PC-9 (cell line): ENCODE data around the gene CDX1. TPM values are rescaled to one million over a fixed set of nuclear protein-coding genes. Genes with fewer than 3 reads are reported as not detected.
A peak's percentile ranks its signal among the peaks of the same experiment; 100 is the strongest.

ENCODE experiments used
- BruUV-seq: library from RNA; stranded (reverse); fragments of 400-500 nt; replicated peaks from 2 replicates; lab custom pipeline; 2021; lab: Mats Ljungman, UMichigan
- CTCF ChIA-PET: fragments of 300-600 bp; sonication (Branson Sonifier 250); formaldehyde crosslinking; loops from one replicate; lab custom pipeline; 2022; ENCODE audit warnings: antibody characterized with exemption; lab: Charles Lee
- POLR2A ChIA-PET: fragments of 300-600 bp; sonication (Branson Sonifier 250); formaldehyde crosslinking; loops from one replicate; lab custom pipeline; 2022; ENCODE audit warnings: antibody characterized with exemption; ENCODE audit not compliant: unreplicated experiment; lab: Charles Lee
- DNase-seq, 2 experiments: peaks; one replicate each; pipeline versions ENCODE4 v3.0.0 to v3.0.0-alpha.2; 2015 to 2022; ENCODE audit warnings: mixed read lengths in 1 of 2
- H2AFZ ChIP-seq: fragments of 200-600 bp; sonication (generic); 2 replicates; pipeline ENCODE4 v1.8.1; 2017; ENCODE audit warnings: antibody characterized with exemption
- H3F3A ChIP-seq: fragments of 200-600 bp; sonication (generic); 2 replicates; pipeline ENCODE4 v1.8.1; 2017; ENCODE audit warnings: antibody characterized with exemption, mild to moderate bottlenecking, low read depth; ENCODE audit not compliant: insufficient read depth
- H3K27ac ChIP-seq: fragments of 200-600 bp; sonication (generic); 2 replicates; pipeline ENCODE4 v1.6.1; 2016; ENCODE audit warnings: mixed run types
- H3K27me3 ChIP-seq: fragments of 200-600 bp; sonication (generic); 2 replicates; pipeline ENCODE4 v1.6.1; 2016; ENCODE audit warnings: low read depth, mixed run types; ENCODE audit not compliant: insufficient read depth
- H3K36me3 ChIP-seq: fragments of 200-600 bp; sonication (generic); 2 replicates; pipeline ENCODE4 v1.6.1; 2016; ENCODE audit warnings: low read depth, mixed run types
- H3K4me1 ChIP-seq: fragments of 200-600 bp; sonication (generic); replicated peaks from 2 replicates; pipeline ENCODE4 v1.6.1; 2016; ENCODE audit warnings: mixed run types; ENCODE audit not compliant: insufficient read depth
- H3K4me2 ChIP-seq: fragments of 200-600 bp; sonication (generic); 2 replicates; pipeline ENCODE4 v1.6.1; 2017; ENCODE audit warnings: mixed run types
- H3K4me3 ChIP-seq: fragments of 200-600 bp; sonication (generic); 2 replicates; pipeline ENCODE4 v1.6.1; 2016; ENCODE audit warnings: mixed run types
- H3K79me2 ChIP-seq: fragments of 200-600 bp; sonication (generic); 2 replicates; pipeline ENCODE4 v1.6.1; 2017; ENCODE audit warnings: low read depth, mixed run types
- H3K9me2 ChIP-seq: fragments of 200-600 bp; sonication (generic); 2 replicates; pipeline ENCODE4 v1.8.1; 2017; ENCODE audit warnings: mild to moderate bottlenecking; ENCODE audit not compliant: insufficient read depth
- H3K9me3 ChIP-seq: fragments of 200-600 bp; sonication (generic); 2 replicates; pipeline ENCODE4 v1.8.1; 2016; ENCODE audit warnings: low read depth; ENCODE audit not compliant: insufficient read depth
- H4K20me1 ChIP-seq: fragments of 200-600 bp; sonication (generic); 2 replicates; pipeline ENCODE4 v1.8.1; 2017; ENCODE audit not compliant: insufficient read depth
- EZH2 ChIP-seq: fragments of 200-600 bp; sonication (generic); IDR thresholded peaks from 2 replicates; pipeline ENCODE4 v1.8.0; 2017; ENCODE audit warnings: antibody characterized with exemption, low read depth
- intact Hi-C: fragments of 100-400 bp; cut with micrococcal nuclease; formaldehyde crosslinking; loops from one replicate; pipeline ENCODE4 v1.10.0; 2022; ENCODE audit not compliant: unreplicated experiment
- total RNA-seq: library from RNA; stranded (reverse); gene quantifications from 2 replicates; pipeline ENCODE4 v1.2.3, GENCODE V29; 2021
- TF ChIP-seq, protein P1 (sequence below): fragments of 200-600 bp; sonication (generic); conservative IDR thresholded peaks from 2 replicates; pipeline ENCODE4 v1.6.1; 2017; ENCODE audit warnings: mixed run types, antibody characterized with exemption, mild to moderate bottlenecking, moderate library complexity

Gene CDX1
- total RNA-seq, 1 experiment from 2014 or later = not detected

DNA sequence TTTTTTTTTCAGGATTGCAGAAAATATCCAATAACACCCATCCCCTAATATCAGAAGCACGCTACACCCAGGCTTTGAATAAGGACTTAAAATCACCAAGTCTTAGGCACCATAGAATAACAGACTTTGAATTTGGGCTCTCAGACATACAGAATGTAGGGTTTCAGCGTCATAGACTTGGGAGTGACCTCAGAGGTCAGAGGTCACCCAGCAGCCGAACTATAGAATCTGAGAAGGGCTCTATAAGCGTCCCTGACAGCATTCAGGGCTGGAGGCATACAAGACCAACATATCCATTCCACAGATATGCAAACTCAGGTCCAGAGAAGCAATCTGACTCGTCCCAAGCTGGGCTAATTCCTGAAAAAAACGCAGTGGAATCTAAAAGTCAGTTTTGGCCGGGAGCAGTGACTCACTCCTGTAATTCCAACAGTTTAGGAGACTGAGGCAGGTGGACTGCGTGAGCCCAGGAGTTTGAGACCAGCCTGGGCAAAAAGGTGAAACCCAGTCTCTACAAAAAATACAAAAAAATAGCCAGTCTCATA is 58.0 kb downstream of the CDX1 start:
- Histone ChIP-seq H3K9me3 (no peaks in the 10 kb centered on the region), H2AFZ (no peak overlapping the region), H3K4me3 (no peak overlapping the region), H4K20me1 (no peaks in the 10 kb centered on the region), H3K36me3 (no peaks in the 10 kb centered on the region), H3F3A (no peaks in the 10 kb centered on the region), H3K4me2 (no peak overlapping the region), H3K9me2 (no peaks in the 10 kb centered on the region), H3K27ac (no peak overlapping the region), H3K27me3 (no peaks in the 10 kb centered on the region), H3K4me1 (peaks cover 8% of the 10 kb centered on the region; the same call in 1 of the 2 replicates), H3K79me2 (no peaks in the 10 kb centered on the region)
- CTCF ChIA-PET = interaction anchor here (0.6 kb wide), 1 partner anchor 329 kb away, joined by 3 read pairs; no protein-coding TSS in a partner anchor
- no peak for DNase-seq
- intact Hi-C loops = no loop called here
- POLR2A ChIA-PET = no interaction called here
- BruUV-seq = no TSS peak
- TF ChIP-seq EZH2 = no peak
- TF ChIP-seq, protein P1, sequence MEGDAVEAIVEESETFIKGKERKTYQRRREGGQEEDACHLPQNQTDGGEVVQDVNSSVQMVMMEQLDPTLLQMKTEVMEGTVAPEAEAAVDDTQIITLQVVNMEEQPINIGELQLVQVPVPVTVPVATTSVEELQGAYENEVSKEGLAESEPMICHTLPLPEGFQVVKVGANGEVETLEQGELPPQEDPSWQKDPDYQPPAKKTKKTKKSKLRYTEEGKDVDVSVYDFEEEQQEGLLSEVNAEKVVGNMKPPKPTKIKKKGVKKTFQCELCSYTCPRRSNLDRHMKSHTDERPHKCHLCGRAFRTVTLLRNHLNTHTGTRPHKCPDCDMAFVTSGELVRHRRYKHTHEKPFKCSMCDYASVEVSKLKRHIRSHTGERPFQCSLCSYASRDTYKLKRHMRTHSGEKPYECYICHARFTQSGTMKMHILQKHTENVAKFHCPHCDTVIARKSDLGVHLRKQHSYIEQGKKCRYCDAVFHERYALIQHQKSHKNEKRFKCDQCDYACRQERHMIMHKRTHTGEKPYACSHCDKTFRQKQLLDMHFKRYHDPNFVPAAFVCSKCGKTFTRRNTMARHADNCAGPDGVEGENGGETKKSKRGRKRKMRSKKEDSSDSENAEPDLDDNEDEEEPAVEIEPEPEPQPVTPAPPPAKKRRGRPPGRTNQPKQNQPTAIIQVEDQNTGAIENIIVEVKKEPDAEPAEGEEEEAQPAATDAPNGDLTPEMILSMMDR = no peak

DNA sequence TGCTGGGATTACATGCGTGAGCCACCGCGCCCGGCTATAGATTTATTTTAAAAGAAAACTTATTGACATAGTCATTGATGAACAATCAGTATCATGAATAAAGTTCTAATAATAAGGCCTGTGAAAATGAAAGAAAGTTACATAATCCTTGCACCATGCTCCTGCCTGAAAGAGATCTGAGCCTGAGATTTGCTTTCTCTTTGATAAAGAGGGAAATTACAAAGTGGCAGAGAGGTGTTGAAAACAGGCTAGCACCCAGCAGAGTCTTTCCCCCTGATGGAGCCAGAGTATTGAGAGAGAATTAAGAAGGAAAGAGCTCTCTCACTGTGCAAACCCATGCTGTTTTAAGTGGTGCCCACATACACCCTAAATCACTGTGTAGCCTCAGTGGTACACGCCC is 60.5 kb downstream of the CDX1 start:
- Histone ChIP-seq H2AFZ (no peak overlapping the region), H3K4me2 (no peak overlapping the region), H3K4me3 (no peak overlapping the region), H3K27me3 (no peaks in the 10 kb centered on the region), H3K9me3 (no peaks in the 10 kb centered on the region), H3F3A (no peaks in the 10 kb centered on the region), H3K9me2 (no peaks in the 10 kb centered on the region), H3K36me3 (no peaks in the 10 kb centered on the region), H3K79me2 (no peaks in the 10 kb centered on the region), H3K4me1 (peaks cover 8% of the 10 kb centered on the region; the same call in 1 of the 2 replicates), H3K27ac (no peak overlapping the region), H4K20me1 (no peaks in the 10 kb centered on the region)
- BruUV-seq = no TSS peak
- TF ChIP-seq, protein P1 = no peak
- TF ChIP-seq EZH2 = no peak
- DNase-seq = no peak
- intact Hi-C loops = no loop called here
- CTCF ChIA-PET = no interaction called here
- POLR2A ChIA-PET = interaction anchor here (0.6 kb wide), 1 partner anchor 334 kb away, joined by 7 read pairs; no protein-coding TSS in a partner anchor

DNA sequence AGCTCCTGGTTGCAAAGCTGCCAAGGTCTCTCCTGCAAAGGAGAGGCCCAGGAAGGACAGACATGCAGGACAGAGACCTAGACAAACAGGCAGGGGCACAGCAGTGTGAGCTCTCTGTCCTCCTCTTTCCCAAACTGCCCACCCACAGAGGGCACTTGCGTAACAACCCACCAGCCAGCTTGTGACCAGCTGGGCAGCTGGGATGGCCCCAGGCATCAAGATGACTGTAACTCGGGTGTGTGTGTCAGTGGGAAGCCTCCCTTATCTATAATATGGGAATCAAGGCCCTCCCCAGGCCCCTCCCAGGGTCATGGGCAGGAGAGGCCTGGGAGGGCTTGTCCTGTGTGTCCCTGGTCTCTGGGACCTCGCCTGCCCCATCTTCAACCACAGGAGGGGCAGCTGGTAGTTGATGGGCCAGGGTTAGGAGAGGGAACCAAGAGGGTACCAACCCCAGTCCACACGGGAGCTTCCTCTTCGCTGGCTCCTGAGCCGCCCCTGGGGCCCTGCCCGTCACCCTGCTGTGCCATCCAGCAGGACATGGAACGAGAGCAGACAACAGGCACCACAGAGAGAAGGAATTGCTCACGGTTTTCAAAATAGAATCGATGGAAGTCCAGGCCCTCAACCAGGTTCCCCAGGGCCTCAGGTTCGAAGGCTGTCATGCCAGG is 61.2 kb downstream of the CDX1 start:
- CTCF ChIA-PET = interaction anchor here (0.6 kb wide), 1 partner anchor 100 kb away, joined by 3 read pairs; no protein-coding TSS in a partner anchor
- BruUV-seq = no TSS peak
- no peaks in the 10 kb centered on the region for H3K9me2 ChIP-seq
- H4K20me1 ChIP-seq = no peaks in the 10 kb centered on the region
- H2AFZ ChIP-seq = no peak overlapping the region
- H3K9me3 ChIP-seq = no peaks in the 10 kb centered on the region
- H3K27me3 ChIP-seq = no peaks in the 10 kb centered on the region
- no peak overlapping the region for H3K4me3 ChIP-seq
- peaks cover 8% of the 10 kb centered on the region; the same call in 1 of the 2 replicates for H3K4me1 ChIP-seq
- POLR2A ChIA-PET = interaction anchor here (0.6 kb wide), 1 partner anchor 333 kb away, joined by 7 read pairs; no protein-coding TSS in a partner anchor
- no peaks in the 10 kb centered on the region for H3K36me3 ChIP-seq
- peak in 1 of 2 experiments; percentile 18 for DNase-seq
- H3F3A ChIP-seq = no peaks in the 10 kb centered on the region
- no peak overlapping the region for H3K4me2 ChIP-seq
- TF ChIP-seq EZH2 = no peak
- TF ChIP-seq, protein P1 = no peak
- intact Hi-C loops = no loop called here
- no peaks in the 10 kb centered on the region for H3K79me2 ChIP-seq
- no peak overlapping the region for H3K27ac ChIP-seq
